AG20443 (cell line): ENCODE measurements around the gene ZDHHC7.
"Not testable (repeated sequence)": the region's sequence is repeated elsewhere in the genome, so short reads cannot be mapped to it uniquely, and the experiment has no call there.

Experiments
- DNase-seq: peaks from one replicate; pipeline ENCODE4 v3.0.0; 2012; ENCODE audit warnings: low spot score, mixed read lengths

ZDHHC7 gene

GRCh38 chr16:84938616-84939015 lies 72.7 kb downstream of the ZDHHC7 start:
- not testable (repeated sequence) for DNase-seq

GRCh38 chr16:84937196-84938005 lies 73.9 kb downstream of the ZDHHC7 start:
- no peak for DNase-seq

- DNase-seq = peak; percentile 86
Measured at GRCh38 chr16:84933774-84934631, 77.3 kb downstream of the ZDHHC7 start.

- no peak for DNase-seq
Measured at GRCh38 chr16:84932681-84933080, 78.7 kb downstream of the ZDHHC7 start.

- no peak for DNase-seq
Measured at GRCh38 chr16:84931506-84931905, 79.8 kb downstream of the ZDHHC7 start.

- no peak for DNase-seq
Measured at GRCh38 chr16:84931107-84931494, 80.2 kb downstream of the ZDHHC7 start.

- DNase-seq = no peak
Measured at GRCh38 chr16:84930298-84931106, 80.8 kb downstream of the ZDHHC7 start.

- no peak for DNase-seq
Measured at GRCh38 chr16:84929421-84930297, 81.7 kb downstream of the ZDHHC7 start.

- peak; percentile 95 for DNase-seq
Measured at GRCh38 chr16:84928679-84929420, 82.5 kb downstream of the ZDHHC7 start.

- DNase-seq = no peak
Measured at GRCh38 chr16:84927621-84928591, 83.4 kb downstream of the ZDHHC7 start.

GRCh38 chr16:84926462-84926861 lies 84.9 kb downstream of the ZDHHC7 start:
- no peak for DNase-seq

GRCh38 chr16:84925773-84926372 lies 85.5 kb downstream of the ZDHHC7 start:
- DNase-seq = no peak

GRCh38 chr16:84925092-84925772 lies 86.1 kb downstream of the ZDHHC7 start:
- peak; percentile 64 for DNase-seq

- DNase-seq = no peak
Measured at GRCh38 chr16:84924331-84925091, 86.8 kb downstream of the ZDHHC7 start.
